A549 (cell line): ENCODE measurements around the gene DEFB128. TPM values are rescaled to one million over a fixed set of nuclear protein-coding genes. Genes with fewer than 3 reads are reported as not detected.

ENCODE experiments used
- ATAC-seq, 2 experiments: fragments of 200-7000 bp in 1 of 2; fragments of >200 bp in 1 of 2; cut with Nextera tagmentation in 1 of 2; cut with Tn5 transposase in 1 of 2; 3 replicates each; pipeline versions ENCODE4 v1.8.0 to v1.9.1; 2018 to 2020; ENCODE audit warnings: mild to moderate bottlenecking in 1 of 2, moderate library complexity in 1 of 2
- CTCF ChIA-PET: fragments of 300-600 bp; sonication (Branson Sonifier 250); formaldehyde crosslinking; extraction: SDS; loops from one replicate; lab custom pipeline; 2021; ENCODE audit warnings: antibody characterized with exemption, inconsistent platforms; lab: Yijun Ruan, JAX
- POLR2A ChIA-PET: fragments of 350-600 bp; formaldehyde crosslinking; extraction: SDS; loops from one replicate; lab custom pipeline; 2021; ENCODE audit warnings: antibody characterized with exemption, inconsistent platforms; lab: Yijun Ruan, JAX
- DNase-seq, 2 experiments: peaks; one replicate each; pipeline versions ENCODE4 v3.0.0 to v3.0.0-alpha.2; 2011 to 2016; ENCODE audit warnings: low read depth in 1 of 2, low spot score in 1 of 2
- FAIRE-seq: peaks from 2 replicates; lab custom pipeline; 2011; peaks lifted over from hg19 to GRCh38; lab: Jason Lieb, UNC
- H3K27ac ChIP-seq, 2 experiments: fragments of >200 bp; sonication (Bioruptor Twin); formaldehyde crosslinking; 3 replicates each; pipeline ENCODE4 v1.5.1; 2016 to 2017
- H3K4me1 ChIP-seq: fragments of >200 bp; sonication (Bioruptor Twin); formaldehyde crosslinking; 3 replicates; pipeline ENCODE4 v1.6.1; 2016
- H3K4me2 ChIP-seq: fragments of >200 bp; sonication (Bioruptor Twin); formaldehyde crosslinking; 3 replicates; pipeline ENCODE4 v1.6.1; 2016
- H3K4me3 ChIP-seq: fragments of >200 bp; sonication (Bioruptor Twin); formaldehyde crosslinking; 3 replicates; pipeline ENCODE4 v1.5.1; 2016
- H3K9me3 ChIP-seq: fragments of >200 bp; sonication (Bioruptor Twin); formaldehyde crosslinking; 3 replicates; pipeline ENCODE4 v1.6.1; 2016
- BCL3 ChIP-seq: fragments of >200 bp; sonication (Bioruptor Twin); formaldehyde crosslinking; IDR thresholded peaks from 3 replicates; pipeline ENCODE4 v1.6.1; 2016
- BHLHE40 ChIP-seq: IDR thresholded peaks from 2 replicates; pipeline ENCODE4 v1.6.1; 2012; ENCODE audit warnings: low read depth, low read length, inconsistent platforms
- CBX8 ChIP-seq: fragments of 200-600 bp; sonication (generic); IDR thresholded peaks from 2 replicates; pipeline ENCODE4 v1.6.1; 2016
- CHD4 ChIP-seq: fragments of 200-600 bp; sonication (generic); IDR thresholded peaks from 2 replicates; pipeline ENCODE4 v1.6.1; 2016; ENCODE audit warnings: antibody characterized with exemption, mild to moderate bottlenecking, borderline replicate concordance
- EHF ChIP-seq: fragments of 250-450 bp; sonication (Bioruptor Pico); IDR thresholded peaks from 2 replicates; pipeline ENCODE4 v1.5.0; 2020; ENCODE audit warnings: mild to moderate bottlenecking
- EHMT2 ChIP-seq: fragments of 200-600 bp; sonication (generic); IDR thresholded peaks from 2 replicates; pipeline ENCODE4 v1.6.1; 2016; ENCODE audit warnings: antibody characterized with exemption, low read depth, mild to moderate bottlenecking, moderate library complexity
- ELK1 ChIP-seq: fragments of 150-350 bp; IDR thresholded peaks from 2 replicates; pipeline ENCODE4 v1.6.1; 2014; ENCODE audit warnings: low read depth, mild to moderate bottlenecking, low read length
- EP300 ChIP-seq, 2 experiments: fragments of >200 bp; sonication (Bioruptor Twin); formaldehyde crosslinking; IDR thresholded peaks; 2 replicates in 1 of 2; 3 replicates in 1 of 2; pipeline ENCODE4 v1.6.1; 2016 to 2017
- ESRRA ChIP-seq: fragments of 150-350 bp; IDR thresholded peaks from 2 replicates; pipeline ENCODE4 v1.6.1; 2014; ENCODE audit warnings: mild to moderate bottlenecking, low read length, borderline replicate concordance
- FOSB ChIP-seq: fragments of 250-450 bp; sonication (Bioruptor Pico); IDR thresholded peaks from 2 replicates; pipeline ENCODE4 v1.5.0; 2020; ENCODE audit warnings: mild to moderate bottlenecking, moderate library complexity
- GATA3 ChIP-seq: IDR thresholded peaks from 2 replicates; pipeline ENCODE4 v1.6.1; 2012; ENCODE audit warnings: borderline replicate concordance
- HDAC2 ChIP-seq: fragments of 200-600 bp; sonication (generic); IDR thresholded peaks from 2 replicates; pipeline ENCODE4 v1.6.1; 2016
- HOXB13 ChIP-seq: fragments of 250-450 bp; sonication (Bioruptor Pico); IDR thresholded peaks from 2 replicates; pipeline ENCODE4 v1.5.0; 2020; ENCODE audit warnings: low read depth, mild to moderate bottlenecking, moderate library complexity
- HOXB5 ChIP-seq: fragments of 250-450 bp; sonication (Bioruptor Pico); IDR thresholded peaks from 2 replicates; pipeline ENCODE4 v1.5.0; 2020; ENCODE audit warnings: mild to moderate bottlenecking, moderate library complexity
- JUN ChIP-seq, 2 experiments: fragments of >200 bp; sonication (Bioruptor Twin); formaldehyde crosslinking; IDR thresholded peaks; 2 replicates in 1 of 2; 3 replicates in 1 of 2; pipeline ENCODE4 v1.6.1; 2016 to 2017
- JUNB ChIP-seq: fragments of >200 bp; sonication (Bioruptor Twin); formaldehyde crosslinking; IDR thresholded peaks from 2 replicates; pipeline ENCODE4 v1.6.1; 2016
- MYC ChIP-seq: IDR thresholded peaks from 2 replicates; pipeline ENCODE4 v1.6.1; 2012; ENCODE audit warnings: mild to moderate bottlenecking, inconsistent platforms, low read length, improper control_type of control experiment, borderline replicate concordance
- NFE2L2 ChIP-seq: fragments of 150-350 bp; conservative IDR thresholded peaks from 2 replicates; pipeline ENCODE4 v1.6.1; 2014; ENCODE audit warnings: low read length
- RCOR1 ChIP-seq: fragments of 150-350 bp; IDR thresholded peaks from 2 replicates; pipeline ENCODE4 v1.6.1; 2014; ENCODE audit warnings: antibody characterized with exemption, low read length, low read depth
- SMC3 ChIP-seq: fragments of >200 bp; sonication (Bioruptor Twin); formaldehyde crosslinking; IDR thresholded peaks from 3 replicates; pipeline ENCODE4 v1.6.1; 2018; ENCODE audit warnings: inconsistent platforms
- SREBF2 ChIP-seq: fragments of 450-650 bp; IDR thresholded peaks from 2 replicates; pipeline ENCODE4 v1.6.1; 2014; ENCODE audit warnings: mild to moderate bottlenecking, moderate library complexity
- TP53 ChIP-seq: fragments of 250-450 bp; sonication (Bioruptor Pico); IDR thresholded peaks from 2 replicates; pipeline ENCODE4 v1.5.0; 2021; ENCODE audit warnings: mild to moderate bottlenecking, moderate library complexity
- USF2 ChIP-seq: fragments of 450-650 bp; IDR thresholded peaks from 2 replicates; pipeline ENCODE4 v1.6.1; 2014; ENCODE audit warnings: antibody characterized with exemption
- ZC3H11A ChIP-seq: fragments of 450-650 bp; IDR thresholded peaks from 2 replicates; pipeline ENCODE4 v1.6.1; 2014; ENCODE audit warnings: antibody characterized with exemption, mild to moderate bottlenecking
- ZNF302 ChIP-seq: fragments of 250-450 bp; sonication (Bioruptor Pico); IDR thresholded peaks from 2 replicates; pipeline ENCODE4 v1.9.0; 2021; ENCODE audit warnings: inconsistent platforms, mild to moderate bottlenecking, moderate library complexity
- WGBS: methylation state at CpG from one replicate; pipeline ENCODE4 v1.1.6; 2017; ENCODE audit errors: missing lambda C conversion rate; 5-methylcytosine and 5-hydroxymethylcytosine counted together
- polyA plus RNA-seq, 4 experiments: library from polyadenylated mRNA; depleted of rRNA in 3 of 4; stranded (reverse); fragments of >200 nt; fragmentation: RNase III in 1 of 4; extraction: RNeasy Plus Mini Kit Qiagen cat#74134 plus additional on column Dnase treatment in 1 of 4; gene quantifications; 2 replicates in 3 of 4; 3 replicates in 1 of 4; pipeline ENCODE4 v1.2.3, GENCODE V29; 2011 to 2017

The DEFB128 gene
- polyA plus RNA-seq, 2 of the 4 experiments (the other 2 are of a cell fraction), result not detected

DNA sequence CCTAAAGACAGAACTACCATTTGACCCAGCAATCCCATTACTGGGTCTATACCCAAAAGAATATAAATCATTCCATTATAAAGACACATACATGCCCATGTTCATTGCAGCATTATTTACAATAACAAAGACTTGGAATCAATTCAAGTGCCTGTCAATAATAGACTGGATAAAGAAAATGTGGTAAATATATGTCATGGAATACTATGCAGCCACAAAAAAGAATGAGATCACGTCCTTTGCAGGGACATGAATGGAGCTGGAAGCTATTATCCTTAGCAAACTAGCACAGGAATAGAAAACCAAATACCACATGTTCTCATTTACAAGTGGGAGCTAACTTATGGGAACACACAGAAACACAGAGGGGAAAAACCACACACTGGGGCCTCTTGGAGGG is 8.7 kb upstream of the DEFB128 start (continued):
- no peak for TF ChIP-seq SMC3
- no peak for TF ChIP-seq ESRRA
- no peak for TF ChIP-seq JUNB
- no peak for TF ChIP-seq BCL3
- TF ChIP-seq, all 56 proteins: peak for 0

DNA sequence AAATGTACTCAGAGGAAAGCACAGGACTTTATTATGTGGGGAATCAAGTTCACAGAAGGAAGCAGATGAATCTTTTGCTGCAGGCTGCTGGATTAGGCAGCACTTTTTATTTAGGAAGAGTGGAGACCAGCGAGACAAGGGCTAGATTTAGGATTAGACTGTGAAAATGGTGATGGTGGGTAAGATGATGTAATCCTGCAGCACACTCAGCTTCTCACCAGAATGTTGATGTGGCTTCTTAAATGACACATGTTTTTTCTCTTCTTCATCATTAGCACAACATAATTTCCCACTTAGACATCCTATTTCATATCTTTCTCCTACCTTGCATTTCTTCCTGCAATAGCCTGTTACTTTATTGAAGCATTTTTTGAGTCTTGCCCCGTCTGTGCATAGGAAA is 1.8 kb downstream of the DEFB128 start:
- ATAC-seq, result no peak
- CTCF ChIA-PET, result no interaction called here
- no peak overlapping the region for H3K27ac ChIP-seq
- 3% methylated on average over 2 of the region's 2 CpGs for WGBS
- TF ChIP-seq NFE2L2 (no peak), SREBF2 (no peak), GATA3 (no peak), ELK1 (no peak), RCOR1 (no peak), TP53 (no peak), ZNF302 (CRISPR knock-in tag) (no peak), FOSB (no peak)
- TF ChIP-seq, all 56 proteins: peak for 0
- POLR2A ChIA-PET, result no interaction called here
- no peaks in the 10 kb centered on the region for H3K4me1 ChIP-seq
- no peaks in the 10 kb centered on the region for H3K9me3 ChIP-seq
- FAIRE-seq, result no peak
- no peak for DNase-seq
- no peak overlapping the region for H3K4me3 ChIP-seq
- no peak overlapping the region for H3K4me2 ChIP-seq

GRCh38 chr20:184288-184687 is 5.2 kb downstream of the DEFB128 start:
- H3K4me2 ChIP-seq, result no peak overlapping the region
- TF ChIP-seq EHMT2 (no peak), ZC3H11A (no peak), HDAC2 (no peak), JUN (IDR thresholded peaks at IDR 0.05) (no peak), BHLHE40 (no peak), ESRRA (no peak), USF2 (no peak), HOXB5 (CRISPR knock-in tag) (no peak), GATA3 (no peak), HOXB13 (no peak), NFE2L2 (no peak), EP300 (IDR thresholded peaks at IDR 0.05) (no peak), EHF (CRISPR knock-in tag) (no peak), MYC (no peak), SMC3 (no peak), CBX8 (no peak), CHD4 (no peak)

More at GRCh38 chr20:184288-184687, 5.2 kb downstream of the DEFB128 start:
- no peaks in the 10 kb centered on the region for H3K4me1 ChIP-seq
- POLR2A ChIA-PET, result no interaction called here
- ATAC-seq (no peak), FAIRE-seq (peak; percentile 68), DNase-seq (no peak)
- 2% methylated on average over 2 of the region's 2 CpGs for WGBS
- H3K9me3 ChIP-seq, result no peaks in the 10 kb centered on the region
- H3K4me3 ChIP-seq, result no peak overlapping the region
- no peak overlapping the region for H3K27ac ChIP-seq
- CTCF ChIA-PET, result no interaction called here
